Body of pancreas (tissue), 4 donors: ENCODE measurements around the gene MAP3K12. TPM values are rescaled to one million over a fixed set of nuclear protein-coding genes. Genes with fewer than 3 reads are reported as not detected.

Experiments used
- ATAC-seq: fragments of 150-250 bp; one replicate; pipeline ENCODE4 v1.9.1; 2016
- DNase-seq, 4 donors: peaks; one replicate each; pipeline ENCODE4 v3.0.0-alpha.2; 2019
- H3K27ac ChIP-seq, 4 donors: fragments of 200-600 bp; sonication (generic); 1 replicate in 3 of 4; 2 replicates in 1 of 4; pipeline versions ENCODE4 v1.5.1 to v1.6.1; 2016 to 2019; ENCODE audit warnings: mild to moderate bottlenecking in 1 of 4, mixed read lengths in 1 of 4, moderate library complexity in 1 of 4
- H3K27me3 ChIP-seq, 2 donors: fragments of 200-600 bp; sonication (generic); one replicate each; pipeline ENCODE4 v1.6.0; 2016; ENCODE audit warnings: mild to moderate bottlenecking in 1 of 2
- H3K36me3 ChIP-seq, 2 donors: fragments of 200-600 bp; sonication (generic); replicated peaks in 1 of 2; 2 replicates each; pipeline ENCODE4 v1.5.1; 2016; ENCODE audit warnings: low read depth in 2 of 2; ENCODE audit not compliant: insufficient read depth in 1 of 2
- H3K4me1 ChIP-seq: fragments of 200-600 bp; sonication (generic); one replicate; pipeline ENCODE4 v1.6.0; 2016
- H3K4me3 ChIP-seq, 2 donors: fragments of 200-600 bp; sonication (generic); 1 replicate in 1 of 2; 2 replicates in 1 of 2; pipeline ENCODE4 v1.5.1; 2016 to 2019
- H3K9me3 ChIP-seq, 3 donors: fragments of 200-600 bp; sonication (generic); 1 replicate in 2 of 3; 2 replicates in 1 of 3; pipeline ENCODE4 v1.5.1; 2016
- CTCF ChIP-seq, 7 experiments: fragments of 450-650 bp in 4 of 7; fragments of 200-600 bp in 3 of 7; sonication (generic) in 3 of 7; IDR thresholded peaks; one replicate each; pipeline ENCODE4 v1.5.1; 2016 to 2019; ENCODE audit warnings: antibody characterized with exemption in 7 of 7
- POLR2A ChIP-seq, 3 donors: fragments of 450-650 bp; IDR thresholded peaks; one replicate each; pipeline ENCODE4 v1.6.1; 2016; ENCODE audit warnings: antibody characterized with exemption in 3 of 3, mild to moderate bottlenecking in 2 of 3
- WGBS, 2 donors: methylation state at CpG; one replicate each; pipeline ENCODE4 v1.1.5; 2017; 5-methylcytosine and 5-hydroxymethylcytosine counted together
- intact Hi-C: fragments of 100-400 bp; cut with DNase I; formaldehyde crosslinking; loops from one replicate; pipeline ENCODE4 v1.15.1; 2023
- total RNA-seq, 2 donors: library from RNA; depleted of rRNA; stranded (reverse); fragments of >200 nt; gene quantifications; one replicate each; pipeline ENCODE4 v1.1.0, GENCODE V29; 2016

Gene MAP3K12
- total RNA-seq, 2 donors from 2014 or later: 10.9 to 34.6 TPM

- H3K36me3 ChIP-seq: peaks cover 39 to 62% of the 10 kb centered on the region in 2 donors
These were observed 42.4 kb downstream of the MAP3K12 start for GRCh38 chr12:53456654-53457366.

GRCh38 chr12:53454707-53455106, 44.6 kb downstream of the MAP3K12 start:
- ATAC-seq (no peak), DNase-seq (no peak)
- TF ChIP-seq POLR2A (IDR thresholded peaks at IDR 0.05) (no peak), CTCF (IDR thresholded peaks at IDR 0.05) (no peak)
- no peaks in the 10 kb centered on the region for H3K27me3 ChIP-seq
- intact Hi-C loops: no loop called here
- peaks cover 19% of the 10 kb centered on the region for H3K4me1 ChIP-seq
- H3K4me3 ChIP-seq: no peak overlapping the region
- WGBS, 2 donors: 15 to 59% methylated on average over 3 of the region's 3 CpGs
- H3K36me3 ChIP-seq: peaks cover 20 to 45% of the 10 kb centered on the region in 2 donors
- no peak overlapping the region for H3K27ac ChIP-seq
- H3K9me3 ChIP-seq: no peaks in the 10 kb centered on the region

More at GRCh38 chr12:53456654-53457366, 42.4 kb downstream of the MAP3K12 start:
- Histone ChIP-seq H3K4me1 (peaks cover 19% of the 10 kb centered on the region), H3K27ac (no peak overlapping the region), H3K9me3 (no peaks in the 10 kb centered on the region), H3K4me3 (no peak overlapping the region), H3K27me3 (no peaks in the 10 kb centered on the region)
- ATAC-seq (no peak), DNase-seq (no peak)
- WGBS, 2 donors: 49 to 52% methylated on average over 6 of the region's 6 CpGs
- TF ChIP-seq CTCF (IDR thresholded peaks at IDR 0.05) (no peak), POLR2A (IDR thresholded peaks at IDR 0.05) (no peak)
- intact Hi-C loops: no loop called here

- TF ChIP-seq CTCF (IDR thresholded peaks at IDR 0.05) (no peak), POLR2A (IDR thresholded peaks at IDR 0.05) (no peak)
- ATAC-seq: no peak
- H3K27ac ChIP-seq: no peak overlapping the region
These were observed 45.2 kb downstream of the MAP3K12 start for GRCh38 chr12:53453953-53454640.

DNA sequence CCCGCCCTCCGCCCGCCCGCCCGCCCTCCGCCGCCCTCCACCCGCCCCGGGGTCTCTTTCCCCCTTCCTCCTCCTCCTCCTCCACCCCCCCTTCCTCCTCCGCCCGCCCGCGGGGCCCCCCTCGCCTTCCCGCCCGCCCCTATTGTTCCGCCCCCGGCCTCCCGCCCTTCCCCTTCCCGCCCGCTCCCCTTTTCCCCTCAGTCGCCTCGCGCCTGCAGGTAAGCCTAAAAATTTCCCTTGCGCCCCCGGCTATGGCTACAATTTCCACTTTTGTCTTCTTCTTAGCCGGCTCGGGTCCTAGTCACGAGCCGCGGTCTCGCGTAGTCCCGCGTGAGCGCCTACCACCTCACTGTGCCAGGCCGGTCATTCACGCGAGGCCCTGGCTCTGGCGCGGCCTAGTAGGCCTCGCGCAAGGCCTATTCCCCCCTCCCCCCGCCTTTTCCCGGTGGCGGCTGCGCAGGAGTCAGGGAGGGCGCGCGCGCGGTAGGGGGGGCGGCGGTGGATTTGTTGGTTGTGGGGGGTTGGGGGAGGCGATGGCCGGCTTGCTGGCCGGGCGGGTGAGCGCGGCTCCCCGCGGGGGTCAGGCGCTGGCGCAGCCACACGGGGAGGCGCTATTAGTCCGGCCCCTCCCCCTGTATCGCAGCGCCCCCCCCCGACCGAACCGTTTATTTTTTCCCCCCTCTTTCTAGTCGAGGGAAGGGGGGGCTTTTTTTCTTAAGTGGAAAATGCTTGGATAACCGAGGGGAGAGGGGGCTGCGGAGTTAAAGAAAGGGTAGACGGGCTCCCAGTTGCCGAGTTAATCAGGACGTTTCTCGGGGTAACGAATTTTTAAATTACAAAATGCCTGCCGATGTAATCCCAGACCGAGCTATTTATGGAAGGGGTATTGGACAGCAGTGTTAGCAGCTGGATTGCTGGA, 46.8 kb downstream of the MAP3K12 start:
- intact Hi-C loops: no loop called here
- Histone ChIP-seq H3K27me3 (no peaks in the 10 kb centered on the region), H3K4me1 (peaks cover 19% of the 10 kb centered on the region), H3K27ac (peak overlapping the region; percentile 66 to 98 (median 95)), H3K36me3 (peaks cover 10 to 28% of the 10 kb centered on the region in 2 donors), H3K9me3 (no peaks in the 10 kb centered on the region), H3K4me3 (peak overlapping the region; percentile 64 to 88)
- 0% methylated on average over 12 to 47 of the region's 82 CpGs for WGBS, 2 donors
- ATAC-seq (peak; percentile 68), DNase-seq (peak; percentile 87 to 93 (median 89))
- TF ChIP-seq POLR2A (IDR thresholded peaks at IDR 0.05) (no peak), CTCF (IDR thresholded peaks at IDR 0.05) (peak in 1 of 7 experiments; percentile 18)

More at GRCh38 chr12:53453953-53454640, 45.2 kb downstream of the MAP3K12 start:
- H3K4me3 ChIP-seq: no peak overlapping the region
- no peaks in the 10 kb centered on the region for H3K9me3 ChIP-seq
- WGBS, 2 donors: 14 to 16% methylated on average over 6 of the region's 6 CpGs
- no peaks in the 10 kb centered on the region for H3K27me3 ChIP-seq
- intact Hi-C loops: no loop called here
- peaks cover 19% of the 10 kb centered on the region for H3K4me1 ChIP-seq
- H3K36me3 ChIP-seq: peaks cover 17 to 42% of the 10 kb centered on the region in 2 donors
- no peak for DNase-seq
